GM19463 (cell line): Measurements from ENCODE around the gene KPNA1.
A peak's percentile ranks its signal among the peaks of the same experiment; 100 is the strongest.

Source experiments
- ATAC-seq: cut with Tn5 transposase; IDR thresholded peaks from one replicate; pipeline ENCODE4 v1.9.1; 2021; ENCODE audit warnings: mild to moderate bottlenecking, moderate library complexity; ENCODE audit not compliant: unreplicated experiment

The KPNA1 gene

DNA sequence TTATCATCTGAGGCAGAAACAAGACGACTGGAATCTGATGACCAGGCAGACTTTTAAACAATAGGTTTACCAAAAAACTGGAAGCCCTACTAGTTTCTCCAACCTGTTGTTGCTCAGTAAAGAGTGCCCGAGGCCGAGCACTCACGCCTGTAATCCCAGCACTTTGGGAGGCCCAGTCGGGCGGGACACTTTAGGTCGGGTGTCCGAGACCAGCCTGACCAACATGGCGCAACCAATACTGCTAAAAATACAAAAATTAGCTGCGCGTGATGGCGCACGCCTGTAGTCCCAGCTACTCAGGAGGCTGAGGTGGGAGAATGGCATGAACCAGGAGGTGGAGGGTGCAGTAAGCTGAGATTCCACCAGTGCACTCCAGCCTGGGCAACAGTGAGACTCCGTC lies 97.8 kb downstream of the KPNA1 start:
- ATAC-seq, result no peak

DNA sequence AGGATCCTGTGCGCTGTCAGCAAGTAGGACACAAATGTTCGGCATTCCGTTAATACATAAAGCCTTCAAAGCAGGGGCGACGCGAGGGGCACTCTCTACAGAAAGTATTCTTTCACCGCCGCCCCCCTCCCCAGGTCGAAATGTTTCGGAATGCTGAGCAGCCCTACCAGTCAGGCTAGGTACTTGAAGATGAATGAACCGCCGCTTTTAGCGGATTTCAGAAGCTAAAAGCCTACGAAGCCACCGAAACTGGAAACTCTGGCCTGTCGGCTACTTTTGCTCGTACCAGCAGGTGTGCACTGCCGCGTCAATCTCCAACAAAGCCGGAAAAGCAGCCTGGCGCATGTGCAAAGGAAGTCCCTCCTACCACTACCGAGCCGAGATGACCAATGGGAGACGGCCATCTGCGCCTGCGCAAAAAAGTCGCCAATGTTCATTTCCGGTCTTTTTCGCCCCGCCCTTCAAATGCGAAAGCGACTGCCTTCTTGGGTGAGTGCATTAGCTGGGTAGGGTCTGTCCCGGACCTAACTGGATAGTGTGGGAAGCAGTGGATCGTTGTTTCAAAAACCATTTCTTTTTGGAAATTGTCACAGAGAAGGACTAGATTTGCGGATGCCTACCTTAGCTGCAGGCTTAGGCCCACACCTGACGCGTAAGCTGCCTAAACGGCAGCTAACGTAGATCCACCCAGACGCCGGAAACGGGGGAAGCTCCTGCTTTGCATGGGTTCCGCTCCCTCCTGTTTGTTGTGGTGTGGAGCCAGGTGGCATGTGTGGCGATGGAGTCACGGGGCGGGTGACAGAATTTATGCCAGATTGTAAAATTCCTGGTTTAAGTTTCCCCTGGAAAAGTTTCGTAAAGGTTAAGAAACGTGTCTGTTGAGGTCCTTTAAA lies 98.7 kb downstream of the KPNA1 start, which contains the start of gene WDR5B:
Gene WDR5B, minus strand, starts transcription at position 301 of the 893 bp plus-strand sequence. CDS start 534 bp downstream, outside the sequence.
- ATAC-seq, result peak; percentile 87

GRCh38 chr3:122415104-122415744 lies 99.5 kb downstream of the KPNA1 start:
- ATAC-seq, result peak; percentile 44

DNA sequence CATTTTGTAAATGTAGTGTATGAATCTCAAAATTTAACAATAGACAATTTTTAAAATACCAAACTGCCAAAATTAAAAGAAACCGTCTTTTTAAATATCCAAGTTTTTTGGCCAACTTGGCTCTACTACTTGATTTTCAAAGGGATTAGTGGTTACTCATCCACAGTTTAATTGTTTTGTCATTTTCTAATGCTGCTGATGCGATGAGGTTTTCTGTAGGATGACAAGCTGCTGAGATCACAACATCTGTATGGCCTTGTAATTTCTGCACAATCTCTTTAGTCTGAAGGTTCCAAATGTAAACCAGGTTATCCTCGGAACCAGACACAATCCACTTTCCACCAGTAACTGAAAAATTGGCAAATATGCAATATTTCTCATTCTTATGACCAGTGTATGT lies 100.3 kb downstream of the KPNA1 start:
- no peak for ATAC-seq

- no peak for ATAC-seq
Measured at GRCh38 chr3:122410639-122411038, 104.1 kb downstream of the KPNA1 start.

GRCh38 chr3:122410111-122410510 lies 104.6 kb downstream of the KPNA1 start:
- ATAC-seq, result no peak

DNA sequence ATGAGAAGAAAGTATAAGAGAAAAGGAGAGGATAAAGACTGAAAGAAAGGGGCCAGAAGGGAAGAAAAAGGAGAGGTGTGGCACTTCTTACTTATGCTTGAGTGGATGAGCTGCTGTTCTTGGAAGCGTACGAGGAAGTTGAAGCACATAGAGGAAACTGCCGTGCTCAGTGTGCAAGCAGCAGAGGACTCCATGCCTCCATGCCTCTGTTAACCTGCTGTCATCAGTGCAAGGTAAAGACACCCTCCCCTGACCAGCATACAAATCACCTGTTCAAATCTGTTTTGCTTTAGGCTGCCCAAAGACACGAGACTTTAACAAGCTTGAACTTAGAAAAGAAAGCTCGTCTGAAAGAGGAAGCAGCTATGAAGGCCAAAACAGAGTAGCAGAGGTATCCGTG lies 105.3 kb downstream of the KPNA1 start:
- no peak for ATAC-seq

GRCh38 chr3:122407946-122408345 lies 106.8 kb downstream of the KPNA1 start:
- no peak for ATAC-seq

DNA sequence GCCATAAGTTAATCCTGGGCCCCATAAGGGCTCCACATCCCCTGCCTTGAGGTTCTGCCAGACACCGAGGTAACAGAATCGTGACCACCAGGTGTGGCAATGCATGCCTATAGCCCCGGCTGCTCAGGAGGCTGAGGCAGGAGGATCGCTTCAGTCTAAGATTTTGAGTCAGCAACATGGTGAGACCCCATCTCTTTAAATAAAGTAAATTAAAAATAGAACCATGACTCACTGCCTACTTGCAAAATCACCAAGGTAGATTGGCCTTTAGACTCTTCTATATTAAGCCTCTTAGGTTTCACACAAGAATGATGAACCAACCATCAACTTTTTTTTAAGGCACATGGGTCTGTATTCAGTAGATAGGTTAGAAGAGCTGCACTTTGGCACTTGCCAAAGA lies 108.5 kb downstream of the KPNA1 start:
- no peak for ATAC-seq

GRCh38 chr3:122405015-122405414 lies 109.7 kb downstream of the KPNA1 start:
- ATAC-seq, result no peak

- ATAC-seq, result no peak
Measured at GRCh38 chr3:122403489-122403888, 111.2 kb downstream of the KPNA1 start.

DNA sequence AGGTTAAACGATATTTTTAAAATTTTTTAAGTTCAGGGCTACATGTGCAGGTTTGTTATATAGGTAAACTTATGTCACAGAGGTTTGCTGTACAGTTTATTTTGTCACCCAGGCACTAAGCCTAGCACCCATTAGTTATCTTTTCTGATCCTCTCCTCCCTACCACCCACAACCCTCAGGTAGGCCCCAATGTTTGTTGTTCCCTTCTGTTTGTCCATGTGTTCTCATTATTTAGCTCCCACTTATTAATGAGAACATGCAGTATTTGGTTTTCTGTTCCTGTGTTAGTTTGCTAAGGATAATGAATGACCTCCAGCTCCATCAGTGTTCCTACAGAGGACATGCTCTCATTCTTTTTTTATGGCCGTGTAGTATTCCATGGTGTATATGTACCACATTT lies 115.8 kb downstream of the KPNA1 start:
- ATAC-seq, result no peak

GRCh38 chr3:122397201-122397600 lies 117.5 kb downstream of the KPNA1 start:
- no peak for ATAC-seq

DNA sequence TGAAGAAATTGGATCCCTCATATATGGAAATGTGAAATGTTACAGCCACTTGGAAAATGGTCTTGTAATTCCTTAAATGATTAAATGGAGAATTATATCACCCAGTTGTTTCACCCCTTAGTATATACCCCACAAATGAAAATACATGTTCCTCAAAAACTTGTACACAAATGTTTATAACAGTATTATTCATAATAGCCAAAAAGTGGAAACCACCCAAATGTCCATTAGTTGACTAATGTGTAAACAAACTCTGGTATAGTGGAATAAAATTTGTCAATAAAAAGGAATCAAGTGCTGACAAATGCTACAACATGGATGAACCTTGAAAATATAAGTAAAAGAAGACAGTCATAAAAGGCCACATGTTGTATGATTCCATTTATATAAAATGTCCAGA lies 118.2 kb downstream of the KPNA1 start:
- ATAC-seq, result no peak

GRCh38 chr3:122395582-122395981 lies 119.2 kb downstream of the KPNA1 start:
- no peak for ATAC-seq

GRCh38 chr3:122394173-122394572 lies 120.6 kb downstream of the KPNA1 start:
- no peak for ATAC-seq

DNA sequence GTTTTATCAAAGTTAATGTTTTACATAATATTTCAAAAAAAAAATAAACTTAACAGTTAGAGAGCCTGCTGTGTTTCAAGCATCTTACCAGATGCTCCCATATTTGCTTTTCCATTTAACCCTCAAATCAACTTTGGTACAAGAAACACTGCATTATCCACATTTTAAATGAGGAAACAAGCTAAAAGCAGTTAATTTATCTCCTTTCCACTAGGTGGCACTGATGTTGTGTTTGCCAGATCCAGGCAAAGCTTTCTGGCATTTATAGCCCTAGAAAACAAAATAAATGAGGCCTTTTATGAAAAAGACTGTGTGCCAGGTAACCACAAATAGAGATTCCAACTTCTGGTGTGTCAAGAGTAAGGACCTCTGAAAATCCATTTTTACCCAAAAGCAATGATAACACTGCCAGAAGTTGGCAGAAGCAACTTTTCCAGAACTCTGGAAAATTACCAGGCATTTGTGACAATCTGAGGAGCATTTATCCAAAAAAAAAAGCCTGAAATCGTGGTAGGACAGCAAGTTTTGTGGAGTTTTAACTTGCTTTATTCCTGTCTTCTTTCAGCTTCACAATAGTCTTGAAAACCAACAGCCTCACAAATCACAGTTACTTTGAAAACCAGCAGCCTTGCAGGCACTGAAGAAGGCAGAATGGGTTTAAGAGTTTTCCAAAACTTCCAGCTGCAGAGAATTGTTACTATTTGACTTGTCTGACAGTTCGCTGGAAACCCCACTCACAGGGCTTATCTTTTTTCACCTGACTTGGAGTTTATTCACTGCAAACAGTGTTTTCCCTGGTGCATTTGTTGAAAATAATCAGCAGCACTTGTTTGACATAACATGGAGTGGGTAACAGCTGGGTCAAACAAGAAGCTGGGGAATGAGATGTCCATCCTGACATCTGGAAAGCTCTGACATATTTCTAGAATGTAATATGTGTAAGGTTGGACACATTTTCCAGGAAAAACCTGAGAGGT lies 121.6 kb downstream of the KPNA1 start:
- ATAC-seq, result no peak

DNA sequence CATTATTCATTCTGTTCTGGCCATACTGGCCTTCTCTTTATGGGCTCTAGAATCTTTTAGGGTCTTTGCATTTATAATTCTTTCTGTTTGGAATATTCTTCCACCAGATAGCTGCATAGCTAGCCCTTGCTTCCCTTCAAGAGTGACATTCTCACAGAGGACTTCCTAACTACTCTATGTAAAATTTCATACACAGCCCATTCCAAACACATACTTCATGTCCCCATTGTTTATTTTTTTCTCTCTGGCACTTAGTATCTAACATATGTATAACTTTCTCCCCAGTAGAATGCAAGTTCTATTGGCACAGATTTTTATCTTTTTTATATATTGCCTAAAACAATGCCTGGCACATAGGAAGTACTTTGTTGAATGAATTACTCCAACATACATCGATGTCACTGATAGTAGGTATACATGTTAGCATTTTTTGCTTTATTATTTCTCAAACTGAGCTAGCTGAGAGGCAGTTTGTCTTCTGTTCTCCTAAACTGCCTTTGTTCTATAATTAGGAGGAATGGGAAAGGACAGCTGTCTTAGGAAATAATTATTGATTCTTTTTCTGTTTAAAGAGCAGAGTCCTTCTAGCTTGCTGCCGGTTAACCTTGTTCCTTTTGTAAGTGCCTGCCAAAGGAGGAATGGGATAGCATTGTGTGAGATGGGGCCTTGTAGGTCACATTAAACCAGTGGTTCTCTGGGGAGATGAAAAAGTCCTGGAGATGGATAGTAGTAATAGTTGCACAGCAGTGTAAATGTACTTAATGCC lies 122.9 kb downstream of the KPNA1 start:
- ATAC-seq, result no peak

- no peak for ATAC-seq
Measured at GRCh38 chr3:122390665-122391064, 124.1 kb downstream of the KPNA1 start.

GRCh38 chr3:122389892-122390291 lies 124.8 kb downstream of the KPNA1 start:
- ATAC-seq, result no peak
